Duodenal mucosa (tissue), 2 donors: ENCODE data around the gene FBXO33.

Experiments
- H3K27ac ChIP-seq: one replicate; pipeline ENCODE4 v1.7.0; 2013; ENCODE audit warnings: low read depth, low read length
- H3K27me3 ChIP-seq, 2 donors: one replicate each; pipeline ENCODE4 v1.7.0; 2013; ENCODE audit warnings: low read length in 2 of 2, control low read depth in 1 of 2; ENCODE audit not compliant: insufficient read depth in 2 of 2, control insufficient read depth in 1 of 2
- H3K36me3 ChIP-seq, 2 donors: one replicate each; pipeline ENCODE4 v1.7.0; 2013; ENCODE audit warnings: low read length in 2 of 2, control low read depth in 1 of 2; ENCODE audit not compliant: insufficient read depth in 2 of 2, control insufficient read depth in 1 of 2
- H3K4me1 ChIP-seq, 2 donors: one replicate each; pipeline ENCODE4 v1.7.0; 2013; ENCODE audit warnings: low read length in 2 of 2, control low read depth in 1 of 2; ENCODE audit not compliant: insufficient read depth in 2 of 2, control insufficient read depth in 1 of 2
- H3K4me3 ChIP-seq, 2 donors: one replicate each; pipeline ENCODE4 v1.7.0; 2013; ENCODE audit warnings: low read length in 2 of 2, low read depth in 1 of 2
- H3K9ac ChIP-seq, 2 donors: one replicate each; pipeline ENCODE4 v1.7.0; 2013; ENCODE audit warnings: low read length in 2 of 2, low read depth in 1 of 2
- H3K9me3 ChIP-seq, 2 donors: one replicate each; pipeline ENCODE4 v1.7.0; 2013; ENCODE audit warnings: low read length in 2 of 2, control low read depth in 1 of 2; ENCODE audit not compliant: control insufficient read depth in 1 of 2

FBXO33 gene

GRCh38 chr14:39431416-39432178 lies 636 bp downstream of the FBXO33 start:
- Histone ChIP-seq H3K36me3 (no peaks in the 10 kb centered on the region), H3K9me3 (no peaks in the 10 kb centered on the region), H3K27me3 (no peaks in the 10 kb centered on the region), H3K9ac (peak overlapping the region; percentile 88 to 96), H3K4me1 (peaks cover 25 to 35% of the 10 kb centered on the region in 2 donors), H3K4me3 (peak overlapping the region; percentile 83 to 97), H3K27ac (peak overlapping the region; percentile 100)

- H3K9ac ChIP-seq: peak overlapping the region; percentile 88 to 96
- no peaks in the 10 kb centered on the region for H3K27me3 ChIP-seq
- H3K4me1 ChIP-seq: peaks cover 25 to 39% of the 10 kb centered on the region in 2 donors
- peak overlapping the region; percentile 83 to 97 for H3K4me3 ChIP-seq
- H3K36me3 ChIP-seq: no peaks in the 10 kb centered on the region
- no peaks in the 10 kb centered on the region for H3K9me3 ChIP-seq
- H3K27ac ChIP-seq: peak overlapping the region; percentile 100
These were observed 1.3 kb downstream of the FBXO33 start for GRCh38 chr14:39430762-39431415.

GRCh38 chr14:39428118-39428517 lies 4.1 kb downstream of the FBXO33 start:
- no peak overlapping the region for H3K9ac ChIP-seq
- peaks cover 19 to 33% of the 10 kb centered on the region in 2 donors for H3K4me1 ChIP-seq
- no peaks in the 10 kb centered on the region for H3K9me3 ChIP-seq

GRCh38 chr14:39426605-39427004 lies 5.6 kb downstream of the FBXO33 start:
- H3K27me3 ChIP-seq: no peaks in the 10 kb centered on the region
- H3K9ac ChIP-seq: no peak overlapping the region
- no peak overlapping the region for H3K4me3 ChIP-seq
- no peaks in the 10 kb centered on the region for H3K9me3 ChIP-seq
- H3K4me1 ChIP-seq: peaks cover 19 to 33% of the 10 kb centered on the region in 2 donors
- H3K36me3 ChIP-seq: no peaks in the 10 kb centered on the region
- no peak overlapping the region for H3K27ac ChIP-seq

More at GRCh38 chr14:39428118-39428517, 4.1 kb downstream of the FBXO33 start:
- no peak overlapping the region for H3K4me3 ChIP-seq
- no peaks in the 10 kb centered on the region for H3K27me3 ChIP-seq
- no peaks in the 10 kb centered on the region for H3K36me3 ChIP-seq
- no peak overlapping the region for H3K27ac ChIP-seq

GRCh38 chr14:39425947-39426346 lies 6.3 kb downstream of the FBXO33 start:
- H3K4me1 ChIP-seq: peaks cover 17 to 33% of the 10 kb centered on the region in 2 donors
- no peak overlapping the region for H3K4me3 ChIP-seq
- no peaks in the 10 kb centered on the region for H3K27me3 ChIP-seq
- no peaks in the 10 kb centered on the region for H3K9me3 ChIP-seq
- H3K27ac ChIP-seq: no peak overlapping the region
- H3K36me3 ChIP-seq: no peaks in the 10 kb centered on the region
- no peak overlapping the region for H3K9ac ChIP-seq

GRCh38 chr14:39423793-39424192 lies 8.4 kb downstream of the FBXO33 start:
- Histone ChIP-seq H3K36me3 (no peaks in the 10 kb centered on the region), H3K9me3 (no peaks in the 10 kb centered on the region), H3K9ac (no peak overlapping the region), H3K4me3 (no peak overlapping the region), H3K27me3 (no peaks in the 10 kb centered on the region), H3K27ac (no peak overlapping the region), H3K4me1 (peaks cover 0 to 14% of the 10 kb centered on the region in 2 donors)

GRCh38 chr14:39422243-39422642 lies 10.0 kb downstream of the FBXO33 start:
- Histone ChIP-seq H3K4me1 (peaks cover 0 to 8% of the 10 kb centered on the region in 2 donors), H3K9ac (no peak overlapping the region), H3K27ac (no peak overlapping the region), H3K9me3 (peaks cover 1% of the 10 kb centered on the region in 2 donors), H3K4me3 (no peak overlapping the region), H3K36me3 (peaks cover 0 to under 1% of the 10 kb centered on the region in 2 donors), H3K27me3 (no peaks in the 10 kb centered on the region)

- Histone ChIP-seq H3K36me3 (peaks cover 5% of the 10 kb centered on the region in 2 donors), H3K27ac (no peak overlapping the region), H3K27me3 (no peaks in the 10 kb centered on the region), H3K4me1 (no peaks in the 10 kb centered on the region), H3K9ac (no peak overlapping the region), H3K9me3 (peaks cover 16 to 20% of the 10 kb centered on the region in 2 donors), H3K4me3 (no peak overlapping the region)
These were observed 13.0 kb downstream of the FBXO33 start for GRCh38 chr14:39419272-39419671.

- Histone ChIP-seq H3K4me3 (no peak overlapping the region), H3K27ac (no peak overlapping the region), H3K27me3 (no peaks in the 10 kb centered on the region), H3K4me1 (no peaks in the 10 kb centered on the region), H3K9me3 (peaks cover 26 to 28% of the 10 kb centered on the region in 2 donors), H3K9ac (no peak overlapping the region), H3K36me3 (peaks cover 5% of the 10 kb centered on the region in 2 donors)
These were observed 15.2 kb downstream of the FBXO33 start for GRCh38 chr14:39417014-39417413.

- Histone ChIP-seq H3K9me3 (peaks cover 26 to 28% of the 10 kb centered on the region in 2 donors), H3K4me1 (no peaks in the 10 kb centered on the region), H3K9ac (no peak overlapping the region), H3K36me3 (peaks cover 5% of the 10 kb centered on the region in 2 donors), H3K4me3 (no peak overlapping the region), H3K27ac (no peak overlapping the region), H3K27me3 (no peaks in the 10 kb centered on the region)
These were observed 16.2 kb downstream of the FBXO33 start for GRCh38 chr14:39416072-39416471.
